ENCODE results near the gene RNF186.
"Not testable (repeated sequence)": the region's sequence is repeated elsewhere in the genome, so short reads cannot be mapped to it uniquely, and the experiment has no call there.

Gene RNF186

GRCh38 chr1:19854866-19855265 lies 39.8 kb upstream of the RNF186 start:
- peaks cover 0 to 13% (median 0%) of the 10 kb centered on the region in 10 experiments; a peak in 7 of 20 replicates for H3K4me1 ChIP-seq

DNA sequence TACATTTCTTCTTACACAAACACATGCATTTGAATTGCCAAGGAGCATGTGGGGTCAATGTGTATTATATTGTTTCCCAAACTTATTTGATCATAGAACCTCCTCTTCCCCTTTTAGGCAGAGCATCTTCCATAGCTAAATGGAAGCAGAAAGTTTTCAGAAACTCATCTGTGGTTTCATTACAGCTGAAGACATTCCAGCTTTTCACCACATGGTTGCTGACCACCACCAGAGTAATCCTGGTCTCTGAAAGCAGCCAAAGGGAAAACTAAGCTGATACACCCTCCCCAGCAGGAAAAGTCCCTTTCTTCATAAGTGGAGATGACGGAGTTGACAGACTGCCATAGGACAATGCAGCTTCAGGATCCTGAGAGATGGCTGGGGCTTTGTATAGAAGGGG lies 37.0 kb upstream of the RNF186 start:
- no peaks in the 10 kb centered on the region for H3K27me3 ChIP-seq
- H4K20me1 ChIP-seq, result no peaks in the 10 kb centered on the region
- H3K9me3 ChIP-seq (replicated peaks in 1 of 11), result no peaks in the 10 kb centered on the region
- no peaks in the 10 kb centered on the region for H3K4me1 ChIP-seq
- no peaks in the 10 kb centered on the region for H3K36me3 ChIP-seq
- no peak overlapping the region for H3K4me2 ChIP-seq
- H3K4me3 ChIP-seq, result no peak overlapping the region
- no peak overlapping the region for H3K27ac ChIP-seq
- H3K9ac ChIP-seq, result no peak overlapping the region
- TF ChIP-seq Cebpa-rat (IDR thresholded peaks at IDR 0.05), result no peak

More at GRCh38 chr1:19854866-19855265, 39.8 kb upstream of the RNF186 start:
- Histone ChIP-seq H3K27ac (no peak overlapping the region), H3K4me2 (no peak overlapping the region), H3K27me3 (no peaks in the 10 kb centered on the region), H3K9me3 (replicated peaks in 1 of 11) (no peaks in the 10 kb centered on the region), H3K9ac (no peak overlapping the region), H4K20me1 (no peaks in the 10 kb centered on the region), H3K36me3 (no peaks in the 10 kb centered on the region), H3K4me3 (no peak overlapping the region)
- TF ChIP-seq Cebpa-rat (IDR thresholded peaks at IDR 0.05), result no peak

GRCh38 chr1:19850214-19850613 lies 35.1 kb upstream of the RNF186 start:
- no peak overlapping the region for H3K9ac ChIP-seq
- H3K4me3 ChIP-seq, result no peak overlapping the region
- TF ChIP-seq Cebpa-rat (IDR thresholded peaks at IDR 0.05), result no peak
- no peak overlapping the region for H3K27ac ChIP-seq
- no peaks in the 10 kb centered on the region for H3K36me3 ChIP-seq
- H3K27me3 ChIP-seq, result no peaks in the 10 kb centered on the region
- no peak overlapping the region for H3K4me2 ChIP-seq
- H3K9me3 ChIP-seq (replicated peaks in 1 of 11), result no peaks in the 10 kb centered on the region
- H4K20me1 ChIP-seq, result no peaks in the 10 kb centered on the region
- H3K4me1 ChIP-seq, result 0 out of 20 replicates have a peak, but pooled peaks cover 0 to 3% (median 0%) of the 10 kb centered on the region in 10 experiments

- H3K27ac ChIP-seq; H3K9ac ChIP-seq; H3K4me3 ChIP-seq; H3K36me3 ChIP-seq; H3K27me3 ChIP-seq; H3K4me1 ChIP-seq; H3K4me2 ChIP-seq; H3K9me3 ChIP-seq (replicated peaks in 1 of 11); H4K20me1 ChIP-seq: not testable (repeated sequence)
Measured at GRCh38 chr1:19849307-19849706, 34.2 kb upstream of the RNF186 start.

GRCh38 chr1:19847334-19847733 lies 32.3 kb upstream of the RNF186 start:
- H4K20me1 ChIP-seq; H3K4me3 ChIP-seq; H3K27me3 ChIP-seq; H3K9ac ChIP-seq; H3K36me3 ChIP-seq; H3K27ac ChIP-seq; H3K4me2 ChIP-seq; H3K9me3 ChIP-seq (replicated peaks in 1 of 11); H3K4me1 ChIP-seq: not testable (repeated sequence)
- TF ChIP-seq Cebpa-rat (IDR thresholded peaks at IDR 0.05), result peak in 6 of 11 experiments; percentile 20 to 70 (median 28); a peak in 6 of 22 replicates

GRCh38 chr1:19846338-19846737 lies 31.3 kb upstream of the RNF186 start:
- H4K20me1 ChIP-seq, result no peaks in the 10 kb centered on the region

DNA sequence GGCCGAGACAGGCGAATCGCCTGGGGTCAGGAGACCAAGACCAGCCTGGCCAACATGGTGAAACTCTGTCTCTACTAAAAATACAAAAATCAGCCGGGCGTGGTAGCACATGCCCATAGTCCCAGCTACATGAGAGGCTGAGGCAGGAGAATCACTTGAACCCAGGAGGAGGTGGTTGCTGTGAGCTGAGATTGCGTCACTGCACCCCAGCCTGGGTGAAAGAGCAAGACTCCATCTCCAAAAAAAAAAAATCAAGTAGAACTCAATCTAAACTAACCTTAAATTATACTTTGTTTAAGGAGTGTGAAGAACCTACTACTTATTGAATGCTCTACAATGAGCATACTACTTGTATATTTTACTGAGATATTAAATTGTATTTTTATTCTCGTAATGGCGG lies 30.5 kb upstream of the RNF186 start:
- no peak overlapping the region for H3K9ac ChIP-seq
- TF ChIP-seq Cebpa-rat (IDR thresholded peaks at IDR 0.05), result peak in 1 of 11 experiments; percentile 36; a peak in 2 of 22 replicates
- no peak overlapping the region for H3K27ac ChIP-seq
- H3K4me3 ChIP-seq, result no peak overlapping the region
- H3K4me2 ChIP-seq, result peak overlapping the region in 1 of 11 experiments; percentile 24; a peak in 1 of 22 replicates
- H3K9me3 ChIP-seq (replicated peaks in 1 of 11), result no peaks in the 10 kb centered on the region; a peak in 1 of 22 replicates
- no peaks in the 10 kb centered on the region for H3K27me3 ChIP-seq
- H3K36me3 ChIP-seq, result no peaks in the 10 kb centered on the region
- H3K4me1 ChIP-seq, result 0 out of 20 replicates have a peak, but pooled peaks cover 0 to 4% (median 0%) of the 10 kb centered on the region in 10 experiments
- H4K20me1 ChIP-seq, result no peaks in the 10 kb centered on the region

More at GRCh38 chr1:19846338-19846737, 31.3 kb upstream of the RNF186 start:
- no peaks in the 10 kb centered on the region for H3K27me3 ChIP-seq
- no peak for TF ChIP-seq Cebpa-rat (IDR thresholded peaks at IDR 0.05)
- H3K4me1 ChIP-seq, result 0 out of 20 replicates have a peak, but pooled peaks cover 0 to 4% (median 0%) of the 10 kb centered on the region in 10 experiments
- H3K4me3 ChIP-seq, result no peak overlapping the region
- H3K9ac ChIP-seq, result no peak overlapping the region
- H3K27ac ChIP-seq, result no peak overlapping the region
- no peaks in the 10 kb centered on the region for H3K36me3 ChIP-seq
- no peaks in the 10 kb centered on the region for H3K9me3 ChIP-seq (replicated peaks in 1 of 11)
- no peak overlapping the region for H3K4me2 ChIP-seq

DNA sequence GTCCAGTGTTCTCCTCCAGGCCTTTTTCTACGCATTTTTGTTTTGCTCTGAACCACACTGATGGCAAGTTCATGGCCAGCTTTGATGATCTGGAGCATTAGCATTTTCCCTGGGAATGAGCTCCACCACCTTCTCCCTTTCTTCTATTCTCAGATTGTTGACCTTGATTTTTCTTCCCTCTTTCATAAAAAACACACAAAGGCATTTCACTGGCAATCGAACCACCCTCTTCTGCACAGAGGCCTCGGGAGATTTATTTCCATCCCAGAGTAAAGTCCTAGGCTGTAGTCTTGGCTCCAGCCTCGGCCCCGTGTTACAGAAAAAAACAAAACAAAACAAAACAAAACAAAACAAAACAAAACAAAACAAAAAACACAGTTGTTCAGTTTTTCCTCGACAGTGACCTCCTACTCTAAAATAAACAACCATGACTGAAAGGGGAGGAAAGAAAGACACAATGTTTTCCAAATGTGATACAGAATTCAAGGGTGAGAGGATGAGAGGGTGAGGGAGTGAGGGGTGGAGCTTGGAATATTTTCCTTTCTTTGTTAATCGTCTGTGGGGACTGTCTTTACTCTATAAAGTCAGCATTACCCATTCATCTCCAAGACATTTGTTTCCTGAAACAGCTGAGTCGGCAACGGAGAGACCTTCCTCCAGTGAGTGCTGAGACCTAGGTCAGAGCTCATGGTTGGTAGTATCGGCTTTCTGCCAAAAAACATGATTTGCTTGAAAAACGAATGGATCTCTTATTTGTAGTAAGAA lies 29.8 kb upstream of the RNF186 start:
- no peak overlapping the region for H3K9ac ChIP-seq
- H3K4me3 ChIP-seq, result no peak overlapping the region
- peak overlapping the region in 1 of 11 experiments; percentile 24; a peak in 1 of 22 replicates for H3K4me2 ChIP-seq
- H3K36me3 ChIP-seq, result no peaks in the 10 kb centered on the region
- H3K9me3 ChIP-seq (replicated peaks in 1 of 11), result no peaks in the 10 kb centered on the region; a peak in 1 of 22 replicates
- H4K20me1 ChIP-seq, result no peaks in the 10 kb centered on the region
- TF ChIP-seq Cebpa-rat (IDR thresholded peaks at IDR 0.05), result no peak
- no peaks in the 10 kb centered on the region for H3K27me3 ChIP-seq
- H3K4me1 ChIP-seq, result 0 out of 20 replicates have a peak, but pooled peaks cover 0 to 4% (median 0%) of the 10 kb centered on the region in 10 experiments
- H3K27ac ChIP-seq, result no peak overlapping the region

DNA sequence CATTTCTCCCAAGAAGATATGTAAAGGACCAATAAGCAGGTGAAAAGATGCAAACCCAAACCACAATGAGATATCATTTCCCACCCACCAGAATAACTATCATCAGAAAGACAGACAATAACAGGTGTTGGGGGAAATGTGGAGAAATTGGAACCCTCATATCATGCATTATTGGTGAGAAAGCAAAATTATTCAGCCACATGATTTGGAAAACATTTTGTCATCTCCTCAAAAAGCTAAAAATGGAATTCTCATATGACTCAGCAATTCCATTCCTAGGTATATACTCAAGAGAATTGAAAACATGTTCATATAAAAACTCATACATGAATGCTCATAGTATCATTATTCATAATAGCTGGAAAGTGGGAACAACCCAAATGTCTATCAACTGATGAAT lies 25.1 kb upstream of the RNF186 start:
- Histone ChIP-seq H3K4me1 (peaks cover 0 to 25% (median 2%) of the 10 kb centered on the region in 10 experiments; a peak in 5 of 20 replicates), H3K9ac (no peak overlapping the region), H3K4me3 (no peak overlapping the region), H3K4me2 (no peak overlapping the region), H3K27me3 (no peaks in the 10 kb centered on the region), H4K20me1 (no peaks in the 10 kb centered on the region), H3K27ac (no peak overlapping the region), H3K36me3 (no peaks in the 10 kb centered on the region), H3K9me3 (replicated peaks in 1 of 11) (peaks cover 0 to 4% (median 0%) of the 10 kb centered on the region in 11 experiments; a peak in 1 of 22 replicates)
- no peak for TF ChIP-seq Cebpa-rat (IDR thresholded peaks at IDR 0.05)

Data from BLaER1 treated with 17β-estradiol and CSF1 and Interleukin-3, amounts not matched to agents 10 nM and 100 nM (cell line).